GM21381 (cell line): ENCODE measurements around the gene WDHD1.
"Not testable (repeated sequence)": the region's sequence is repeated elsewhere in the genome, so short reads cannot be mapped to it uniquely, and the experiment has no call there.

Experiments used
- ATAC-seq: cut with Tn5 transposase; IDR thresholded peaks from one replicate; pipeline ENCODE4 v1.9.1; 2021; ENCODE audit warnings: mild to moderate bottlenecking, moderate library complexity; ENCODE audit not compliant: unreplicated experiment

The WDHD1 gene

DNA sequence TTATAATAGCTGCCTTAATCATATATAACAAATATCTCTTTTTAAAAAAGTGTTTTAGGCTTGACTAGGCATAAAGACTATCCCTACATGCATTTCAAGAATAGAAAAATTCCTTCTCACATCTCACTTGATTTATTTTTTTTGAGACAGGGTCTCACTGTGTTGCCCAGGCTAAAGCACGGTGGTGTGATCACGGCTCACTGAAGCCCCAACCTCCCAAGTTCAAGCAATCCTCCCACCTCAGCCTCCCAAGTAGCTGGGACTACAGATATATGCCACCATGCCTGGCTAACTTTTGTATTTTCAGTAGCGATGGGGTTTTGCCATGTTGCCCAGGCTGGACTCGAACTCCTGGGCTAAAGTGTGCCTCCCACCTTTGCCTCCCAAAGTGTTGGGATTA, 59.4 kb downstream of the WDHD1 start:
- ATAC-seq = no peak

DNA sequence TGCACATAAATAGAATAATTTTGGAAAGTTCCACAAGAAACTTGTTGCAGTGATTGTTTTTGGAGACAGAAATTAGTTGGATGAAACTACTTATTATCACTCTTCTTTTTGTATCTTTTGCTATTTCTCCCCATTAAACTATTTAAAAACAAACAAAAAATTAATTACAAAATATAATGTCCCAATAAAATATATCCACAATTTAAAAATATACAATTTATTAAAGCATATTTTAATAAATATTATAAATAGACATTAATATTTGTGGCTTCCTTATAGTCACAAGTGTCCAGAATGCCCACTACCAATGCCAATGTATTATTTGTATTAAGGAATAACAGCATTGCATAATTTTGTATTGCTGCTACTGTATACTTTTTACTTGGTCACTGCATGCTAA, 71.8 kb downstream of the WDHD1 start:
- ATAC-seq = no peak

GRCh38 chr14:54953609-54954008, 73.3 kb downstream of the WDHD1 start:
- ATAC-seq = not testable (repeated sequence)

DNA sequence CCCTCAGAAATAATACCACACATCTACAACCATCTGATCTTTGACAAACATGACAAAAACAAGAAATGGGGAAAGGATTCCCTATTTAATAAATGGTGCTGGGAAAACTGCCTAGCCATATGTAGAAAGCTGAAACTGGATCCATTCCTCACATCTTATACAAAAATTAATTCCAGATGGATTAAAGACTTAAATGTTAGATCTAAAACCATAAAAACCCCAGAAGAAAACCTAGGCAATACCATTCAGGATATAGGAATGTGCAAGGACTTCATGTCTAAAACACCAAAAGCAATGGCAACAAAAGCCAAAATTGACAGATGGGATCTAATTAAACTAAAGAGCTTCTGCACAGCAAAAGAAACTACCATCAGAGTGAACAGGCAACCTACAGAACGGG, 74.1 kb downstream of the WDHD1 start:
- not testable (repeated sequence) for ATAC-seq

DNA sequence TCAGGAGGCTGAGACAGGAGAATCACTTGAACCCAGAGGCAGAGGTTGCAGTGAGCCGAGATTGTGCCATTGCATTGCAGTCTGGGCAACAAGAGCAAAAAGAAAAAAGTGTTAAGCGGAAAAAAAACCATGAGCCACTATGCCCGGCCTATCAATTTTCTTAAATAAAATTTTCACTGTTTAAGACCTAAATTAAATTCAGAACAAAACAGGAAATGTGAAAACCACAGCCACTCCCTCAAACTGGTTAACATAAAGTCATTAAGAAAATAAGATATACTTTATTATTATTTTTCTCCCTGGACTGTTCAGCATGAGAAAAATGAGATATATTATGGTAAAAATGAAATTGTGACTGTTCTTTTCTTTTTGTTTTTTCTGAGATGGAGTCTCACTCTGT, 79.7 kb downstream of the WDHD1 start:
- ATAC-seq = no peak

GRCh38 chr14:54946500-54946899, 80.4 kb downstream of the WDHD1 start:
- no peak for ATAC-seq

DNA sequence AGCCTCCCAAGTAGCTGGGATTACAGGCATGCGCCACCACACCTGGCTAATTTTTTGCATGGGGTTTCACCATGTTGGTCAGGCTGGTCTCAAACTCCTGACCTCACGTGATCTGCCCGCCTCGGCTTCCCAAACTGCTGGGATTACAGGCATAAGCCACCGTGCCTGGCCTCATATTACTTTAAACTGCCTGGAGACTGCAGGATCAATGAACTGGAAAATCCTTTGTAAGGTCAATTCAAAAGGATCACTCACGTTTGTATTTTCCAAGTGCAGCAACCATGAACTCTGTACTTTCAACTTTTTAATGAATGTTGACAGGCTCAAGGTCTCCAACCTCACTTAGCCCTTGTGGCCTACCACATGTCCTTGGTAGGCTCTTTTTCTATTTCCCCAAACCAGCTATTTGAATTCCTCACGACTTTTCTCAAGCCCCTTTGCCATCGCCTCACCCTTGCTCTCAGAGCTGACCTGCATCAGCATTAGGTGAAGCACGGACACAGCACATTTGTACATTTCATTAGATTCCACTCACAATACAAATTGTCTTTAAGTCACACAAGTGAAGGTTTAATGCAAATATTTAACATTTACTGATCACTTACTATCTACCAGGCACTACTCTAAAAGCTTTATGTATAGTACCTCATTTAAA, 82.0 kb downstream of the WDHD1 start:
- ATAC-seq = no peak

DNA sequence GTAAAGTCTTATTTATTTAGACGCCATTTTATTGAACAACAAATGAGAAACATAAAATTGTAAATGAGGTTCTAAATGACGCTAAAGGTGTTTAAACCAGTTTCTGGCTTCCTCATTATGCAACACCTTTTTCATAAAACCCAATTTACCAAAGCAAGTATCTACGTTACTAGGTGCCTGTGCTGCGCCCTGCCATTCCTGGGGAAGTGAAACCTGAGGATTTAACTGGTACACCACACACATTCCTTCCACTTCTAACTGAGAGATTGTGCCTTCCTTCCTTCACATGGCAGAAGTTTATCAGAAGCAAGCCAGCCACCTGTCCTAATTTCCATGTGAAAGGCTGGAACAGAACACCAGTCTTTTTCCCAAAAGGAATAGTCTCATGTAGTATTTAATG, 84.0 kb downstream of the WDHD1 start:
- ATAC-seq = no peak

- ATAC-seq = no peak
Measured at GRCh38 chr14:54936816-54937215, 90.1 kb downstream of the WDHD1 start.

GRCh38 chr14:54935958-54936357, 90.9 kb downstream of the WDHD1 start:
- ATAC-seq = no peak

- ATAC-seq = no peak
Measured at GRCh38 chr14:54935100-54935499, 91.8 kb downstream of the WDHD1 start.

DNA sequence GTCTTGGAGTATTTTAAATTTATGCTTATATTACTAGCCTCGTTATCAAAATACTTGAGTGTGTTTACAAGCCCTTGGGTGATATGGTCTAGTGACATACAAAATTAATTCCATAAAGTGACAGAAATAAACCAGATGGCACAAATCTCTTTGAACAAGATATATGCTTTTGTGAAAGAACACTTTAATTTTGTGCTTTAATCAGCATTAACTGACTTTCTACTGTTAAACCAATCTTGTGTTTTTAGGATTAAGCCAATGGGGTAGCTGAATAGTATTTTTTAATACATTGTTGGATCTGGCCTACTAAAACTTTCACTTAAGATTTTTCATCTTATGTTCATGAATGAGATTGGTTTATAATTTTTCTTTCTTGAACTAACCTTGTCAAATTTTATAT, 93.9 kb downstream of the WDHD1 start:
- ATAC-seq = no peak

DNA sequence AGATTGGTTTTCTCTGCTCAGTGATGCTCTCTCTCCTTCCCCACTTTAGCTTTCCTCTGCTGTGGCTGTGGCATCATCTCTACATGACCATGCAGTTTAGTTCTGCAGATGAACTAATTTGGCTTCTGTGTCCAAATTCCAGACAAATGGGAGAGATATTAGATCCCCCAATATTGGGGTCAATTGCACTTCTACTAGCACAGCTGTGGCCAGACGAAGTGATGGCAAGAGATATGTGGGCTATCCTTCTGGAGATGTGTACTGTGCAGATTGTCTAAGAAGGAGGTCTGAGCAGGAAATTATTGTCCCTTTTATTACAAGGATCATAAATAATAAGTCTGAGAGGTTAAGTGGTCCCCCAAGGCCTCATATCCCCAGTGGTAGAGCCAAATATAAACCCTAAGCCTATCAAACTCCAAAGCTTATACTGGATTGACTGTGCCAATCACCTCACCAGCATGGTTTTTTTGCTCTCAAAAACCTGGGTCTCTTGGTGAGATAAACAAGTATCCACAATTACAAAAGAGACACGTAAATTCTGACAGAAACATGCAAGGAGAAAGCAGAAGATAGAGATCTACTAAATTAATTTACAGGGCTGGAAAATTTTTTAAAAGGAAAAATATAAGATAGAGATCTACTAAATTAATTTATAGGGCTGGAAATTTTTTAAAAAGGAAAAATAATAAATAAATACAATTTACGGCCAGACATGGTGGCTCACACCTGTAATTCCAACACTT, 95.1 kb downstream of the WDHD1 start:
- ATAC-seq = no peak

DNA sequence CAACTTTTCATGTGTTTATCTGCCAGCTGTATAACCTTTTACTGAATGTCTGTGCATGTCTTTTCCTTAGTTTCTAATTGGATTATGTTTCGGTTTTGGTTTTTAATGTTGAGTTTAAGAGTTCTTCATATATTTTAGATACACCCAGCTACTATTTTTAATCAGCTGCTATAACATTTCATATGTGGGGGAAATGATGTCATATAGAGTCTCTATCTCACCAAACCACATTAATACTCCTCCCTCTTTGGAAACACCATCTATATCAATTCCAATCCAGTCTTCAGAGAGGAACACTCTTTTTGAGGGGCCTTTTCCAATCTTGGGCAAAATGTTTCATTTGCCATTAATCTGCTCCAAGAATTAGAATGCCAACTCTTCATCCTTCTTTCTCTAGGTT, 95.8 kb downstream of the WDHD1 start:
- ATAC-seq = no peak

- ATAC-seq = no peak
Measured at GRCh38 chr14:54929556-54929955, 97.3 kb downstream of the WDHD1 start.

- no peak for ATAC-seq
Measured at GRCh38 chr14:54928216-54928615, 98.7 kb downstream of the WDHD1 start.

DNA sequence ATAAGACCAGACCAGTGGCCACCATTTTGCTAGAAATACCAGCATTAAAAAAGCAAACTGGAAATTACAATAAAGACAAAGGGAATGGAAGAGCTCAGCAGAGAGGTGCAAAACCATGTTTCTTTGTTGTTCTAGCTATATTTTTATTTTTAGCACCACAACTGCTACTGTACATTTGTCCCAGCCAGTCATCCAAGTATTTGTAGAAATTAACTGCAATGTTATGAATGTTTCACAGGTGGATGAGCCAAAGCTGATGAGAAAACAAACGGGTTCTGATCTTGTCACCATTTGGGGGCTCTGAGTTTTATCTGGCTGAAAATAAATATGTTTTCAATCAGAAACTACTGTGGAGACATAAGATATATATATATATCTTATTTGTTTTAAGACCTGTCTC, 99.3 kb downstream of the WDHD1 start:
- no peak for ATAC-seq

- not testable (repeated sequence) for ATAC-seq
Measured at GRCh38 chr14:54926570-54926969, 100.3 kb downstream of the WDHD1 start.

GRCh38 chr14:54922598-54922997, 104.3 kb downstream of the WDHD1 start:
- ATAC-seq = no peak

DNA sequence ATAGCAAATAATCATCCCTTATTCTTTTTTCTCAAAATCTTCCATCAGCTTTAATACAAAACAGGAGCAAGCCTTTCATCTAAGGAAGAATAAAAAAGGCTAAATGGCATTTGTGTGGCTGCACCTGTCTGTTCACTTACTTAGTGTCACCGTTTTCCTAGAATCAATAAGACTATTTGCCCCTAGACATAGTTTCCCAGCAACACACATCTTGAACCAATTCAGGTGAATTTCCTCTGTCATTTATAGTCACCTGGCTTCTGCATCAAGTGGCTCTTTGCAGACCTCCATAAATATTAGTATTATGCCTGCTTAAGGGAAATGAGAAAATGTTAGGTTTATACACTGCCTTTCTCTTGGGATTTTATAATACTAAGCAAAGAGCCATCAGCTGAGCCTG, 106.8 kb downstream of the WDHD1 start:
- ATAC-seq = no peak

DNA sequence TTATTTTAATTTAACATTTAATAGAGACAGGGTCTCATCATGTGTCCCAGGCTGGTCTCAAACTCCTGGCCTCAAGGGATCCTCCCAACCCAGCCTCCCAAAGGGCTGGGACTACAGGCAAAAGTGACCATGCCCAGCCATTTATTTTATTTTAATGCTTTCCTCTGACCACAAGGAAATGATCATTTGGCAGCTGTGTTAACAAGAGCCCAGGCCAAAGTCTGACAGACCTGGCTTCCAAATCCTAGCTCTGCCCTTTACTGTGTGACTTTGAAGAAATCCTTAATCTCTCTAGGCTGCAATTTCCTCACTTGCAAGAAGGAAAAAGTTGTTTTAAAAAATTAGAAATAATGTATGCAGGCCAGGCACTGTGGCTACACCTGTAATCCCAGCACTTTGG, 107.6 kb downstream of the WDHD1 start:
- ATAC-seq = no peak

GRCh38 chr14:54918427-54918826, 108.5 kb downstream of the WDHD1 start:
- ATAC-seq = no peak

DNA sequence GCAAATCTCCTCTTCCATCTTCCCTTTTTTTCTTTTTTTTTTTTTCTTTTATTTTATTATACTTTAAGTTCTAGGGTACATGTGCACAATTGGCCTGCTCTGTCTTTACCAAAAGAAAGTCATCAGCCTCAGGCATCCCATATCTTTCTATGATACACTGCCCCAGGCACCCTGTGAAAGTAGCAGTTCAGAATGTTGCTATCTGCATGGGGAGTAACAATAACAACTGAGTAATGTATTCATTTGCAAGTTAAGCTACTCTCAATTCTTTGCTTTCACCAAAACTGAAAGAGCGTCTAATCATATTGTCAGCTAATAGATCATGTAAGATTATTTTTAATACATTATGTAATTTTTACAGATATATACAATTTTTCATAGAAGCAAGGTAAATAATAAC, 110.8 kb downstream of the WDHD1 start:
- ATAC-seq = no peak
